A673 (cell line): ENCODE measurements around the gene CCDC6. TPM values are rescaled to one million over a fixed set of nuclear protein-coding genes. Genes with fewer than 3 reads are reported as not detected.

Source experiments
- BruUV-seq: library from RNA; stranded (reverse); fragments of 400-500 nt; replicated peaks from 2 replicates; lab custom pipeline; 2021; lab: Mats Ljungman, UMichigan
- CTCF ChIA-PET: fragments of 300-600 bp; sonication (Branson Sonifier 250); formaldehyde crosslinking; loops from one replicate; lab custom pipeline; 2022; ENCODE audit warnings: antibody characterized with exemption; lab: Charles Lee
- POLR2A ChIA-PET: fragments of 300-600 bp; sonication (Branson Sonifier 250); formaldehyde crosslinking; loops from one replicate; lab custom pipeline; 2022; ENCODE audit warnings: antibody characterized with exemption; ENCODE audit not compliant: low non-redundant PET; lab: Charles Lee
- DNase-seq: peaks from one replicate; pipeline ENCODE4 v3.0.0-alpha.2; 2015; ENCODE audit warnings: low spot score
- H3K27ac ChIP-seq: fragments of 200-600 bp; sonication (generic); 2 replicates; pipeline ENCODE4 v1.5.1; 2016; ENCODE audit warnings: mixed run types, low read depth, mild to moderate bottlenecking, mixed read lengths, antibody characterized with exemption, low read length; ENCODE audit not compliant: poor library complexity, severe bottlenecking
- H3K27me3 ChIP-seq: fragments of 200-600 bp; sonication (generic); replicated peaks from 2 replicates; pipeline ENCODE4 v1.6.1; 2017; ENCODE audit warnings: mixed run types, low read depth, mild to moderate bottlenecking, mixed read lengths, antibody characterized with exemption, low read length; ENCODE audit not compliant: insufficient read depth, poor library complexity
- H3K36me3 ChIP-seq: fragments of 200-600 bp; sonication (generic); 2 replicates; pipeline ENCODE4 v1.6.1; 2016; ENCODE audit warnings: mixed run types, mild to moderate bottlenecking, mixed read lengths, antibody characterized with exemption, low read length; ENCODE audit not compliant: insufficient read depth, poor library complexity, severe bottlenecking
- H3K4me1 ChIP-seq: fragments of 200-600 bp; sonication (generic); 2 replicates; pipeline ENCODE4 v1.6.1; 2017; ENCODE audit warnings: mixed run types, mild to moderate bottlenecking, mixed read lengths, antibody characterized with exemption, low read length; ENCODE audit not compliant: insufficient read depth, poor library complexity, severe bottlenecking
- H3K4me3 ChIP-seq: fragments of 200-600 bp; sonication (generic); 2 replicates; pipeline ENCODE4 v1.5.1; 2016; ENCODE audit warnings: low read depth, mixed run types, mild to moderate bottlenecking, mixed read lengths, low read length; ENCODE audit not compliant: poor library complexity, severe bottlenecking
- H3K9me3 ChIP-seq: fragments of 200-600 bp; sonication (generic); 2 replicates; pipeline ENCODE4 v1.6.1; 2016; ENCODE audit warnings: mixed run types, low read depth, mild to moderate bottlenecking, mixed read lengths, antibody characterized with exemption, low read length; ENCODE audit not compliant: poor library complexity, severe bottlenecking
- CTCF ChIP-seq: fragments of 300-800, 200-600 bp; sonication (generic); conservative IDR thresholded peaks from 2 replicates; pipeline ENCODE4 v1.5.1; 2017; ENCODE audit warnings: low read depth, mild to moderate bottlenecking, antibody characterized with exemption, low read length, moderate library complexity, mixed read lengths
- EZH2 ChIP-seq: fragments of 200-600 bp; sonication (generic); IDR thresholded peaks from 2 replicates; pipeline ENCODE4 v1.6.1; 2017; ENCODE audit warnings: borderline replicate concordance, low read depth, mild to moderate bottlenecking, mixed read lengths, antibody characterized with exemption, low read length; ENCODE audit not compliant: poor library complexity, severe bottlenecking
- intact Hi-C: fragments of 100-400 bp; cut with micrococcal nuclease; formaldehyde crosslinking; loops from one replicate; pipeline ENCODE4 v1.10.0; 2022; ENCODE audit not compliant: unreplicated experiment
- total RNA-seq: library from RNA; stranded (reverse); gene quantifications from 2 replicates; pipeline ENCODE4 v1.2.3, GENCODE V29; 2021

Gene CCDC6
- total RNA-seq, 1 experiment from 2014 or later, result 28.1 TPM

- Histone ChIP-seq H3K9me3 (no peaks in the 10 kb centered on the region), H3K27ac (no peak overlapping the region), H3K36me3 (no peaks in the 10 kb centered on the region), H3K4me1 (no peaks in the 10 kb centered on the region), H3K27me3 (no peaks in the 10 kb centered on the region), H3K4me3 (no peak overlapping the region)
- DNase-seq, result no peak
- intact Hi-C loops, result no loop called here
- no TSS peak for BruUV-seq
- ChIA-PET CTCF (no interaction called here), POLR2A (no interaction called here)
- TF ChIP-seq EZH2, result no peak
- no peak for TF ChIP-seq CTCF
Measured at GRCh38 chr10:59891349-59891748, 15.0 kb downstream of the CCDC6 start.

- POLR2A ChIA-PET, result no interaction called here
- Histone ChIP-seq H3K4me1 (no peaks in the 10 kb centered on the region), H3K27me3 (no peaks in the 10 kb centered on the region), H3K4me3 (no peak overlapping the region), H3K9me3 (no peaks in the 10 kb centered on the region), H3K36me3 (no peaks in the 10 kb centered on the region), H3K27ac (no peak overlapping the region)
- no peak for TF ChIP-seq CTCF
- TF ChIP-seq EZH2, result no peak
- intact Hi-C loops, result no loop called here
- no TSS peak for BruUV-seq
- DNase-seq, result no peak
- CTCF ChIA-PET, result no interaction called here
Measured at GRCh38 chr10:59888781-59889435, 17.4 kb downstream of the CCDC6 start.

- Histone ChIP-seq H3K36me3 (no peaks in the 10 kb centered on the region), H3K27ac (no peak overlapping the region), H3K27me3 (no peaks in the 10 kb centered on the region), H3K4me3 (no peak overlapping the region), H3K9me3 (no peaks in the 10 kb centered on the region), H3K4me1 (no peaks in the 10 kb centered on the region)
- TF ChIP-seq CTCF, result no peak
- no peak for TF ChIP-seq EZH2
- intact Hi-C loops, result no loop called here
- ChIA-PET POLR2A (no interaction called here), CTCF (no interaction called here)
- DNase-seq, result no peak
- no TSS peak for BruUV-seq
Measured at GRCh38 chr10:59887972-59888640, 18.2 kb downstream of the CCDC6 start.
